H1 (cell line): ENCODE measurements around the gene OSM. TPM values are rescaled to one million over a fixed set of nuclear protein-coding genes. Genes with fewer than 3 reads are reported as not detected.

Experiments
- CTBP2 ChIP-seq: IDR thresholded peaks from 2 replicates; pipeline ENCODE4 v1.7.0; 2011; ENCODE audit warnings: borderline replicate concordance, mild to moderate bottlenecking, moderate library complexity, mixed read lengths, low read length; ENCODE audit not compliant: insufficient read depth, insufficient read length
- EGR1 ChIP-seq: IDR thresholded peaks from 2 replicates; pipeline ENCODE4 v1.6.1; 2011; ENCODE audit warnings: low read depth, low read length, borderline replicate concordance
- GABPA ChIP-seq: IDR thresholded peaks from 2 replicates; pipeline ENCODE4 v1.6.1; 2011; ENCODE audit warnings: mild to moderate bottlenecking, low read length, moderate library complexity, borderline replicate concordance; ENCODE audit not compliant: insufficient read depth
- HDAC2 ChIP-seq, 2 experiments: fragments of 300-600 bp in 1 of 2; sonication (generic) in 1 of 2; IDR thresholded peaks; 2 replicates each; pipeline ENCODE4 v1.6.1; 2011 to 2012; ENCODE audit warnings: low read depth in 2 of 2, low read length in 2 of 2, mild to moderate bottlenecking in 2 of 2, moderate library complexity in 2 of 2, borderline replicate concordance in 1 of 2, inconsistent platforms in 1 of 2
- KDM5A ChIP-seq: fragments of 200-600 bp; IDR thresholded peaks from 2 replicates; pipeline ENCODE4 v1.7.1; 2012; ENCODE audit warnings: mild to moderate bottlenecking, low read length, inconsistent platforms, mixed read lengths
- MAFK ChIP-seq: IDR thresholded peaks from 2 replicates; pipeline ENCODE4 v1.6.1; 2012; ENCODE audit warnings: low read depth, mild to moderate bottlenecking, improper control_type of control experiment, low read length
- RNF2 ChIP-seq: fragments of 200-900, 300-1000 bp; sonication (generic); IDR thresholded peaks from 2 replicates; pipeline ENCODE4 v1.7.1; 2016; ENCODE audit warnings: borderline replicate concordance, low read depth, mild to moderate bottlenecking, antibody characterized with exemption, low read length; ENCODE audit not compliant: poor library complexity, severe bottlenecking; ENCODE audit errors: missing control alignments
- SP4 ChIP-seq: IDR thresholded peaks from 2 replicates; pipeline ENCODE4 v1.6.1; 2012; ENCODE audit warnings: low read length, inconsistent platforms
- polyA plus RNA-seq, 7 experiments: library from polyadenylated mRNA; depleted of rRNA in 3 of 7; stranded (reverse) in 5 of 7; unstranded in 2 of 7; fragments of >200 nt in 5 of 7; fragments of 200-250 nt in 2 of 7; gene quantifications; 1 replicate in 5 of 7; 2 replicates in 1 of 7; 4 replicates in 1 of 7; pipeline versions ENCODE4 v1.2.1 to v1.2.3, GENCODE V29; 2011 to 2013; ENCODE audit warnings: missing spikeins in 2 of 7, mixed read lengths in 2 of 7
- total RNA-seq: library from RNA; stranded (reverse); fragmentation: NEBNext Ultra II Directional; extraction: Animal tissue kit (Norgen Biotek cat#: 25700); gene quantifications from 2 replicates; pipeline ENCODE4 v1.2.1, GENCODE V29; 2021

Gene OSM
- total and polyA plus RNA-seq, 2 of the 8 experiments (the other 6 are each of a cell fraction or from before 2014, with no cell fraction given): not detected

DNA sequence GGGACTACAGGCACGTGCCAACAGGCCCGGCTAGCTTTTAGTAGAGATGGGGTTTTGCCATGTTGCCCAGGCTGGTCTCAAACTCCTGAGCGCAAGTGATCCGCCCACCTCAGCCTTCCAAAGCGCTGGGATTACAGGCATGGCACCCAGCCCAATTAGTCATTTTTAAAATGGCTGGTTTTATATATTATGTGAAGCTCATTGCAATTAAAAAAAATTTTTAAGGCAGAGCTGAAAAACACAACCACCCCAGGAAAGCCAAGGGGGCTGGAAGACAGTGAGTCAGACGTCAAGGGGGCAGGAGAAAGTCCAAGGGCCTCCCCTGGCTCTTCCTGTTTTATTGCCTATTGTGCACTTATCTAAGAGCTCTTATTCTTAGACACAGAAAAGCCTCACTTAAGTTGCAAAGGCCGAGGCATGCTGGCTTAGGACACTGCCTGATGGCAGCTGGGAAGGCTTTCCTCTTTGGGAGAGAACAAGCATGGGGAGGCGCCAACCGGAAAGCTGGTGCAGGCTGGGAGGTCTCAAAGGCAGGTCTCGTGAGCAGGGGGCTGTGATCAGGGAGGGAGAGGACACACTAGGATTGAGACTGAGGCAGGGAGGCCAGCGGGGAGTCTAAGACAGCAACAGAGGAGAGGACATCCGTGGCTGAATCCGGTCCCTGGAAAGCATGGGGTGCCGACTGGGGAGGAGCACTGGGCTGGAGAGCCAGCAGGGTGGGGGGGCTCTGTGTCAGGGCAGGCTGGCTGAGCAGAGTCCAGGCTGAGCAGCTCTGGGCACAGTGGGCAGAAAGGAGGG lies 11.1 kb upstream of the OSM start (continued):
- TF ChIP-seq HDAC2 (IDR thresholded peaks at IDR 0.05; ENCODE audit: borderline replicate concordance in 1 of 2, low read depth in 2 of 2, low read length in 2 of 2) (no peak), CTBP2 (no peak), EGR1 (no peak), SP4 (no peak), RNF2 (no peak), MAFK (no peak), GABPA (no peak), KDM5A (no peak)
